ENCODE data around the gene SPOP.

Gene SPOP

GRCh38 chr17:49624896-49625295 is 53.0 kb downstream of the SPOP start:
- POLR2A ChIA-PET = no interaction called here
- TF ChIP-seq ZNF776 (tag by site-specific recombination; IDR thresholded peaks at IDR 0.05; ENCODE audit: borderline replicate concordance) (no peak), ZSCAN18 (tag by site-specific recombination; IDR thresholded peaks at IDR 0.05) (no peak), ZNF660 (tag by site-specific recombination; IDR thresholded peaks at IDR 0.05) (no peak), ZNF416 (tag by site-specific recombination; IDR thresholded peaks at IDR 0.05) (no peak), ZSCAN5A (tag by site-specific recombination; IDR thresholded peaks at IDR 0.05) (no peak), ZFP69B (tag by site-specific recombination; IDR thresholded peaks at IDR 0.05) (no peak), MEIS1 (CRISPR knock-in tag; IDR thresholded peaks at IDR 0.05; ENCODE audit: borderline replicate concordance) (no peak), ZNF704 (tag by site-specific recombination; IDR thresholded peaks at IDR 0.05) (no peak), ZNF423 (tag by site-specific recombination; IDR thresholded peaks at IDR 0.05) (no peak)
- H3K36me3 ChIP-seq (ENCODE audit: control insufficient read depth in 2 of 2, insufficient read depth in 1 of 2, low read length in 2 of 2) = peaks cover 19 to 24% of the 10 kb centered on the region in 2 experiments
- no peaks in the 10 kb centered on the region for H3K9me3 ChIP-seq (ENCODE audit: control insufficient read depth, insufficient read depth, low read depth, low read length)
- CTCF ChIA-PET = interaction anchor here (0.6 to 1.0 kb wide), 2 partner anchors 68 to 231 kb away, joined by 3 to 4 read pairs; no protein-coding TSS in a partner anchor
- H3K4me1 ChIP-seq (ENCODE audit: control insufficient read depth, insufficient read depth, low read length) = no peaks in the 10 kb centered on the region
- H3K27ac ChIP-seq (ENCODE audit: extremely low read depth, low read depth, low read length) = no peak overlapping the region
- H3K4me3 ChIP-seq (ENCODE audit: low read depth, low read length) = no peak overlapping the region

GRCh38 chr17:49621946-49622529 is 55.9 kb downstream of the SPOP start:
- Histone ChIP-seq H3K36me3 (ENCODE audit: control insufficient read depth in 2 of 2, insufficient read depth in 1 of 2, low read length in 2 of 2) (peaks cover 31 to 48% of the 10 kb centered on the region in 2 experiments), H3K4me3 (ENCODE audit: low read depth, low read length) (no peak overlapping the region), H3K9me3 (ENCODE audit: control insufficient read depth, insufficient read depth, low read depth, low read length) (no peaks in the 10 kb centered on the region), H3K27ac (ENCODE audit: extremely low read depth, low read depth, low read length) (no peak overlapping the region), H3K4me1 (ENCODE audit: control insufficient read depth, insufficient read depth, low read length) (no peaks in the 10 kb centered on the region)
- POLR2A ChIA-PET = no interaction called here
- CTCF ChIA-PET = interaction anchor here (0.5 kb wide), 1 partner anchor 11 kb away, joined by 5 read pairs; no protein-coding TSS in a partner anchor
- TF ChIP-seq ZSCAN23 (tag by site-specific recombination; IDR thresholded peaks at IDR 0.05) = no peak
- TF ChIP-seq REST (tag by site-specific recombination; IDR thresholded peaks at IDR 0.05) = peak; percentile 75
- no peak for TF ChIP-seq ZNF558 (tag by site-specific recombination; IDR thresholded peaks at IDR 0.05)

- Histone ChIP-seq H3K9me3 (ENCODE audit: control insufficient read depth, insufficient read depth, low read depth, low read length) (no peaks in the 10 kb centered on the region), H3K27ac (ENCODE audit: extremely low read depth, low read depth, low read length) (no peak overlapping the region), H3K4me1 (ENCODE audit: control insufficient read depth, insufficient read depth, low read length) (no peaks in the 10 kb centered on the region), H3K4me3 (ENCODE audit: low read depth, low read length) (no peak overlapping the region), H3K36me3 (ENCODE audit: control insufficient read depth in 2 of 2, insufficient read depth in 1 of 2, low read length in 2 of 2) (peaks cover 30 to 54% of the 10 kb centered on the region in 2 experiments)
- ChIA-PET CTCF (interaction anchor here (0.5 to 0.6 kb wide), 2 partner anchors 10 to 56 kb away, joined by 4 to 5 read pairs; no protein-coding TSS in a partner anchor), POLR2A (interaction anchor here (0.5 kb wide), 1 partner anchor 56 kb away, joined by 6 read pairs; no protein-coding TSS in a partner anchor)
- TF ChIP-seq ZNF202 (tag by site-specific recombination; IDR thresholded peaks at IDR 0.05; ENCODE audit: borderline replicate concordance) (no peak), ZNF404 (tag by site-specific recombination; IDR thresholded peaks at IDR 0.05) (no peak), HOXD13 (CRISPR knock-in tag; IDR thresholded peaks at IDR 0.05; ENCODE audit: borderline replicate concordance) (no peak), ZNF518A (tag by site-specific recombination; conservative IDR thresholded peaks at IDR 0.05; ENCODE audit: low read depth) (no peak), ZNF133 (tag by site-specific recombination; IDR thresholded peaks at IDR 0.05) (no peak)
These were observed 56.5 kb downstream of the SPOP start for GRCh38 chr17:49621420-49621819.
